Fibroblast of pulmonary artery (primary cell): ENCODE data around the gene CAP1.
A peak's percentile ranks its signal among the peaks of the same experiment; 100 is the strongest.

Source experiments
- DNase-seq: peaks from one replicate; pipeline ENCODE4 v3.0.0-alpha.2; 2010; ENCODE audit warnings: low read depth
- H3K4me3 ChIP-seq: replicated peaks from 2 replicates; pipeline ENCODE4 v1.5.1; 2011; ENCODE audit warnings: low read depth, mild to moderate bottlenecking, control low read depth, low read length, moderate library complexity
- TF ChIP-seq, protein P1 (sequence below): IDR thresholded peaks from 2 replicates; pipeline ENCODE4 v1.5.1; 2011; ENCODE audit warnings: mild to moderate bottlenecking, control low read depth, low read length, inconsistent platforms; ENCODE audit errors: missing control alignments

The CAP1 gene

DNA sequence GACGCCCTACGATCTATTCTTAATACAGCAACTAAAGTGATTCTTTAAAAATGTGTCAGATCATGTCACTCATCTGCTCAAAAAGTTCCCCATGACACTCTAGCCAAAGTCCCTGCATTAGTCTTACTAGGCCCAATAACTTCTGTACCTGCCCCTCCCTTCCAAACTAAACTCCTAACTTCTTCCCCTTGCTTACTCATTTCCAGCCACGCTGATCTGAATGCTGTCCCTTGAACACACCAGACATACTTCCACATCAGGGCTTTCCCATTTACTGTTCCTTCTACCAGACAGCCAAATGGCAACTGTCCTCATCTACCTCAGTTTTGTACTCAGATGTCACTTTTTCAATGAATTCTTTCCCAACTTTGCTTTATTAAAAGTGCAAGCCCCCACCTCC is 55.3 kb downstream of the CAP1 start:
- TF ChIP-seq, protein P1, sequence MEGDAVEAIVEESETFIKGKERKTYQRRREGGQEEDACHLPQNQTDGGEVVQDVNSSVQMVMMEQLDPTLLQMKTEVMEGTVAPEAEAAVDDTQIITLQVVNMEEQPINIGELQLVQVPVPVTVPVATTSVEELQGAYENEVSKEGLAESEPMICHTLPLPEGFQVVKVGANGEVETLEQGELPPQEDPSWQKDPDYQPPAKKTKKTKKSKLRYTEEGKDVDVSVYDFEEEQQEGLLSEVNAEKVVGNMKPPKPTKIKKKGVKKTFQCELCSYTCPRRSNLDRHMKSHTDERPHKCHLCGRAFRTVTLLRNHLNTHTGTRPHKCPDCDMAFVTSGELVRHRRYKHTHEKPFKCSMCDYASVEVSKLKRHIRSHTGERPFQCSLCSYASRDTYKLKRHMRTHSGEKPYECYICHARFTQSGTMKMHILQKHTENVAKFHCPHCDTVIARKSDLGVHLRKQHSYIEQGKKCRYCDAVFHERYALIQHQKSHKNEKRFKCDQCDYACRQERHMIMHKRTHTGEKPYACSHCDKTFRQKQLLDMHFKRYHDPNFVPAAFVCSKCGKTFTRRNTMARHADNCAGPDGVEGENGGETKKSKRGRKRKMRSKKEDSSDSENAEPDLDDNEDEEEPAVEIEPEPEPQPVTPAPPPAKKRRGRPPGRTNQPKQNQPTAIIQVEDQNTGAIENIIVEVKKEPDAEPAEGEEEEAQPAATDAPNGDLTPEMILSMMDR = no peak
- H3K4me3 ChIP-seq = no peak overlapping the region
- DNase-seq = no peak

DNA sequence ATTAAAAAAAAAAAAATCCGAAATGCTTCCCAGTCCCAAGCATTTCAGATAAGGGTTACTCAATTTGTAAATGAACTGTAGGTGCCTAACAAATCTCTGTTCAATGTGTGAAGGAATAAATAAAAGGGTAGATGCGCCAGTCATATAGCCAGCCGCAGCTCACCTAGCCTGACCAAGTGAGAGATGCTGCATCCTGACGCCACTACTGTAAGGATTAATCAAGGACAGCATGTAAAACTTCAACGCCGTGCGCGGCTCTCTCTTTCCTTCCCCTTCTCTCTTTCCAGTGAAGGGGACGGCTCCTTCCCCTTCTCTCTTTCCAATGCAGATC is 56.1 kb downstream of the CAP1 start:
- peak overlapping the region; percentile 84 for H3K4me3 ChIP-seq
- DNase-seq = no peak
- TF ChIP-seq, protein P1 = no peak

DNA sequence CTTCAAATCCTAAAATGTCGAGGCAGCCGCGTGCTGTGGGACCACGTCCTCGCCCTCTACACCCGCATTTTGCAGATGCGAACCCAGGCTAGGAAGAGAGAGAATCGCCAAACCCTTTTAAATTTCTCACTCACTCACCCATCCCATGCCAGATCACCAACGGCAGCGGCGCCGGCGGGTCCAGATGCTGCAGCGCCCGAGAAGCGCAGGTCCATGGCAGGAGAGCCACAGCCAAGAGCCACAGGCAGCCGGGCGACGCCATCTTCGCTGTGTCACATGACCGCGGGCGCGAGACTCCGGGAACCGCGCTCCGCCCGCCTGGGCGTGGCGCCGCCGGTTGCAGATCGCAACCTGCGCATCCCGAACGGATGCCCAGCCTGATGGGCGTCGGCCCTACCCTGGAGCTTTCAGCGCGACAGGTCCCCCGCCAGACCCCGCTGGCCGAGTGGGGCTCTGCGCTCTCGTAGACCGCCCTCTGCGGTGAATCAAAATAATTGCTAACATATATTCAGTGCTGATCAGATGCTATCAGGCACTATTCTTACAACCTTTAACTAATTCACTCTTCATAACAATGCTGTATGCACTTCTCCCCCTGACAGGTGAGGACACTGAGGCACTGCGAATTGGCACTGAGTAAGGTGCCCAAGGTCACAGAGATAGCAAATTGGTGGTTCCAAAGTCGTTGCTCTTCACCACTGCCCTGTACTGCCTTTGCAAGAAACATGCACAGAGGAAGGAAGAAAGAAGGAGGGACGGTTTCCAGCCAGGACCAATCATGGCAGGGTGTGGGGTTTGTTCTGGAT is 56.7 kb downstream of the CAP1 start, which contains the start of gene PPT1:
Gene PPT1 (minus strand): TSS at position 276 of the 806 bp plus-strand sequence. CDS start 14 bp downstream, at position 262.
- peak within 1 kb of the TSS; percentile 84 for H3K4me3 ChIP-seq
- TF ChIP-seq, protein P1 = peak; percentile 24
- peak; percentile 67 for DNase-seq

DNA sequence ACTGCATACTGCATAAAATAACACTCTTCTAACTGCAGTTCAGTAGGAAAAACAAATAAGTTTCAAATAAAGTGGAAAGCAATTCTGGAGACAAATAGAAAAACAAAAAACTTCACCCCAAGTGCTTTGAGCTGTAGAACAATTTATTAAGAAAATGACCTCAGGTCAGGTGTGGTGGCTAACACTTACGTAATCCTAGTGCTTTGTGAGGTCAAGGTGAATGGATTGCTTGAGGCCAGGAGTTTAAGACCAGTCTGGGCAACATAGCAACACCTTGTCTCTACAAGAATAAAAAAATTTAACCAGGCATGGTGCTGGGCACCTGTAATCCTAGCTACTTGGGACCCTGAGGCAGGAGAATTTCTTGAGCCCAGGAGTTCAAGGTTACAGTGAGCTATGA is 61.5 kb downstream of the CAP1 start:
- TF ChIP-seq, protein P1 = no peak
- no peak overlapping the region for H3K4me3 ChIP-seq
- DNase-seq = no peak

DNA sequence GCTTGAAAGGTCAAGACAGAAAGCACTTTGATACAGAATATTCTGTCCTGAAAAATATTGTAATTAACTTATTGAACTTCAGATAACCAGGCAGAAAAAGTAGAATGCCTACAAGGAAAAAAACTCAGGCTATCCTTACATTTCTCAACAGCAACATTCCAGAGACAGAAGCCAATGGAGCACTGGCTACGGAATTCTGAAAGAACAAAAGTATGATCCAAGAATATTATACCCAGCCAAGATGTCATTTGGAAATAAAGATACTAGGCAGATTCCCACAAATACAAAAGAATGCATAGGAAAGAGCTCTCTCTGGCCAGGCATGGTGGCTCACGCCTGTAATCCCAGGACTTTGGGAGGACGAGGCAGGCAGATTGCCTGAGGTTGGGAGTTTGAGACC is 62.4 kb downstream of the CAP1 start:
- no peak for DNase-seq
- H3K4me3 ChIP-seq = no peak overlapping the region
- TF ChIP-seq, protein P1 = no peak

DNA sequence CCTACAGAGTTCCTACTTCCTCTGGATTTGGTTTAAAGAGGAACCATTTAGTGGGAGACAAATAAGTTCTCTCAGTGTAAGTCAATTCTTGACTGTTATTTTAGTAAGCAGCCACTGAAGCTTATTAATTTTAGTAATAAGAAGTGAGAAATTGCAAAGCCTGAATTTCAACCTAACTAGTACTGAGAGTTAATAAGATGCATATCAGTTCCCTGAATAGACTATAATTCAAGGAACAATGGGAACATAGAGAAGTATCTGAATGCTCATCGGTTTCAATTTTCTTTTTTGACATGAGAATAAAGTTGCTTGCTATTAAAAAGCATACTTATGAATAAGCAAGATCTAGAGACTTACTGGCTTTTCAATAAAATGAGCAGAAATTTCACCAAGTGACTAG is 64.5 kb downstream of the CAP1 start:
- no peak for DNase-seq
- TF ChIP-seq, protein P1 = no peak
- no peak overlapping the region for H3K4me3 ChIP-seq
